SJCRH30 (cell line): ENCODE results near the gene LINGO1. TPM values are rescaled to one million over a fixed set of nuclear protein-coding genes. Genes with fewer than 3 reads are reported as not detected.

ENCODE experiments used
- DNase-seq, 2 experiments: peaks; one replicate each; pipeline ENCODE4 v3.0.0-alpha.2; 2015 to 2020
- H3K27ac ChIP-seq: fragments of 250-450 bp; sonication (Bioruptor Pico); 2 replicates; pipeline ENCODE4 v1.5.1; 2020; ENCODE audit warnings: mild to moderate bottlenecking, moderate library complexity
- H3K27me3 ChIP-seq: fragments of 250-450 bp; sonication (Bioruptor Pico); 2 replicates; pipeline ENCODE4 v1.5.1; 2020; ENCODE audit warnings: mild to moderate bottlenecking, moderate library complexity
- H3K36me3 ChIP-seq: fragments of 250-450 bp; sonication (Bioruptor Pico); 2 replicates; pipeline ENCODE4 v1.5.1; 2020; ENCODE audit warnings: mild to moderate bottlenecking, moderate library complexity
- H3K4me1 ChIP-seq: fragments of 250-450 bp; sonication (Bioruptor Pico); 2 replicates; pipeline ENCODE4 v1.5.1; 2020; ENCODE audit warnings: mild to moderate bottlenecking, moderate library complexity
- H3K4me3 ChIP-seq: fragments of 250-450 bp; sonication (Bioruptor Pico); 2 replicates; pipeline ENCODE4 v1.5.1; 2020; ENCODE audit warnings: mild to moderate bottlenecking, moderate library complexity
- H3K9me3 ChIP-seq: fragments of 250-450 bp; sonication (Bioruptor Pico); replicated peaks from 2 replicates; pipeline ENCODE4 v1.5.1; 2020; ENCODE audit warnings: mild to moderate bottlenecking, moderate library complexity
- total RNA-seq: library from RNA; depleted of rRNA; stranded (reverse); fragments of >200 nt; shearing (Covaris generic); gene quantifications from 2 replicates; pipeline ENCODE4 v1.2.3, GENCODE V29; 2014

The LINGO1 gene
- total RNA-seq, 1 experiment from 2014 or later = 0.26 TPM

DNA sequence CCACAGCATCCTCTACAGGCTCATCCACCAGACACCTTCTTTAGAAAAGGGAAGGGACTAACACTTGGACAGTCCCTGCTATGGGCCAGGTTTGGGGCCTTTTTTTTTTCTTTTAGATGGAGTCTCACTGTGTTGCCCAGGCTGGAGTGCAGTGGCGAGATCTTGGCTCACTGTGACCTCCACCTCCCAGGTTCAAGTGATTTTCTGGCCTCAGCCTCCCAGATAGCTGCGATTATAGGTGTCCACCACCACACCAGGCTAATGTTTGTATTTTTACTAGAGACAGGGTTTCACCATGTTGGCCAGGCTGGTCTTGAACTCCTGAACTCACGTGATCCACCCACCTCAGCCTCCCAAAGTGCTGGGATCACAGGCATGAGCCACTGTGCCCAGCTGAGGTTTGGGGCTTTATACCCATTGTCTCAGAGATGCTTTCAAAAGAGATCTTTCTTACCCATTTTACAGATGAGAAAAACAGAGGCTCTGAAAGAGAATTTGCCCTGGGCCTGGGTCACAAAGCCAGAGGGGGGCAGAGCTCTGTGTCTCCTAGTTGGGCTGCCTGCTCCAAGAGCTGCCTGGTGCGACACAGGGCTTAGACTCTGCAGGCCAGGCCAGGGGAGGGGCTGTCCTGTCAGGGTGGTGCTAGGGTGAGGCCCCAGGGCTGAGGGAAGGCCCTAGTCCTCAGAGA is 11.6 kb downstream of the LINGO1 start:
- H3K4me3 ChIP-seq = no peak overlapping the region
- no peak overlapping the region for H3K27ac ChIP-seq
- DNase-seq = no peak
- H3K27me3 ChIP-seq = peaks cover 21% of the 10 kb centered on the region
- H3K4me1 ChIP-seq = no peaks in the 10 kb centered on the region
- H3K9me3 ChIP-seq = no peaks in the 10 kb centered on the region
- no peaks in the 10 kb centered on the region for H3K36me3 ChIP-seq

DNA sequence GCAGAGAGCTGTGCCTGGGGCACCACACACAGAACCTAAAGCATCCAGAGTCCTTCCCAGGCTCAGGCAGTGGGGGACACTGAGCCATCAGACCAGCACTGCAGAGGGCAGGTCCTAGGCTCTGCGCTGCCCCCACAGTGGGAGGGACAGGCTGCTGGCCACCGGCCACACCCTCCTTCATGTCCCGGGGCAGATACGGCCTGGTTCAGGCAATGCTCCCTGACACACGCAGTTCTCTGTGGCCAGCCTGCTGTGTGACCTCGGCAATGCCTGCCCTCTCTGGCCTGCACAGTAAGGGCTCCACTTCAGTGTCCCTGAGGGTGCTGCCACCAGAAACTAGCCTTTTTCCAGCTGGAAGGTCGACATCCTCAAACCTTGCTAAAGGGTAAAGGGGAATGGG is 12.4 kb downstream of the LINGO1 start:
- Histone ChIP-seq H3K4me1 (no peaks in the 10 kb centered on the region), H3K4me3 (no peak overlapping the region), H3K27ac (no peak overlapping the region), H3K36me3 (no peaks in the 10 kb centered on the region), H3K9me3 (no peaks in the 10 kb centered on the region), H3K27me3 (peaks cover 21% of the 10 kb centered on the region)
- no peak for DNase-seq

DNA sequence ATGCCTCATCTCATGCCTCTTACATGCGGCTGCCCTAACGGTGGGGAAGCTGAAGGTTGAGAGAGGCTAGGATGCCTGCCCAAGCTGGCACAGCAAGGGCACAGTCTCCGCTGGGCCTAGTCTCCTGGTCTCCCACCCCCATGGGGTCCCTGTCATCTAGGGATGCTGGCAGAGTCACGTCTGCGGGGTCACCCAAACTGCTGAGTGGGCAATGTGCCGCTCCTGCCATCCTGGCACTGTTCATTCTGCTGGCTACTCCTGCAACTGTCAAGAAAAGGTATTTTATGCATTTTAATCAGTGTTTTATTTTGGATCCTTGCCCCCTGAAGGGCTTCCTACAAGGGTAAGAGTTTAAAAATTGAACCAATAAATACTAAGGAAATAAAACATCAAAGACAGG is 12.8 kb downstream of the LINGO1 start:
- peaks cover 21% of the 10 kb centered on the region for H3K27me3 ChIP-seq
- no peaks in the 10 kb centered on the region for H3K4me1 ChIP-seq
- H3K27ac ChIP-seq = no peak overlapping the region
- no peak overlapping the region for H3K4me3 ChIP-seq
- H3K36me3 ChIP-seq = no peaks in the 10 kb centered on the region
- no peak for DNase-seq
- no peaks in the 10 kb centered on the region for H3K9me3 ChIP-seq

DNA sequence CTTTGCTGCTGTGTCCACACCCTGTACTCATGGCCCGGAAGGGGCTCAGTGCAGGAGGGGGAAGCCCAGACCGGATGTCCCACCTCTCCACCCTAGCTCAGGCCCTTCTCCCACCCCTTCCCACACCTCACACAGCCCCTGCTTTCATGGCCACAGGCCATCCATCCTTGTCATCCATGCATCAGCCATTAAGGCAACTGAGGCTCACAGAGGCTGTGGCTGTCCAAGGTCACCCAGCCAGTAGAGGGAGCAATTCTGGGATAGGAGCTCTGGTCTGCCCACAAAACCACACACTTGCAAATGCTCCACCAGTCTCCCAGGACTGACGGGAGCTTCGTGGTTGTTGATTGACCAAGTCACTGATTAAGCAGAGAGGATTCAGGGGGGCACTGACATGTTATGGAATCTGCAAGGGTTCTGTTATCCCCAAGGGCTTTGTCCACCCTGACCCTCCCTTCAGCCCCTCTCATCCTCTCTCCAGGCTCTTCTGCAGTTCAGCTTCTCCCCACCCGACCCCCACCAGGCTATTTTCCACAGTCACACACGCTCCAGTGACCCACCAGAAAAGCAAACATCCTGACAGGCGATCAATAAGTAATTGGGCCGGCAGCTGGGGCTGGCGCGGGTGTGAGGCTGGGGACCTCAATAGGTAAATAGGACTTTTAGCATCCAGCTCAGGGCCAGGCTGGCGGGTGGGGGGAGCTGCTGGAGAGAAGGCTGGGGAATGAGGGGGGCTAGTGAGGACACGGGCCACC is 15.1 kb downstream of the LINGO1 start:
- Histone ChIP-seq H3K4me1 (no peaks in the 10 kb centered on the region), H3K36me3 (no peaks in the 10 kb centered on the region), H3K4me3 (no peak overlapping the region), H3K27me3 (peaks cover 14% of the 10 kb centered on the region), H3K27ac (no peak overlapping the region), H3K9me3 (no peaks in the 10 kb centered on the region)
- DNase-seq = peak in 1 of 2 experiments; percentile 37

DNA sequence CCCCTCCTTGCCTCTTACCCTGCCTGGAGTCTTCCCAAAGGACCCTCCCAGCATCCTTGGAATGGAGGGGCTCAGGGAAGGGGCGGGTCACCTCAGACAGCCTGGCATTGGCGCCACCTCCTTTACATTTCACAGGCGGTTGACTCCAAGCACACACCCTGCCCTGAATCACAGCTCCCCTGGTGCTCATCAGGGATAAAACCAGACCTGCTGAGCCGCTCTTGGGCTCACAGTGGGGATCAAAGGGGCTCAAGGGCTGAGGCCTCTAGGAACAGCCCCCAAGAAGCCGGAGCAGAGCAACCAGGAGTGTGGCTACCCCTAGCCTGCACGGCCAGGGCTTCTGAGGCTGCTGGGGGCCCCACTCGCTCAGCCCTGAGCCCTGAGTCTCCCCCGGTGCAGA is 16.6 kb downstream of the LINGO1 start:
- peaks cover 5% of the 10 kb centered on the region for H3K27me3 ChIP-seq
- no peaks in the 10 kb centered on the region for H3K4me1 ChIP-seq
- H3K27ac ChIP-seq = no peak overlapping the region
- no peaks in the 10 kb centered on the region for H3K36me3 ChIP-seq
- DNase-seq = no peak
- no peak overlapping the region for H3K4me3 ChIP-seq
- H3K9me3 ChIP-seq = no peaks in the 10 kb centered on the region

DNA sequence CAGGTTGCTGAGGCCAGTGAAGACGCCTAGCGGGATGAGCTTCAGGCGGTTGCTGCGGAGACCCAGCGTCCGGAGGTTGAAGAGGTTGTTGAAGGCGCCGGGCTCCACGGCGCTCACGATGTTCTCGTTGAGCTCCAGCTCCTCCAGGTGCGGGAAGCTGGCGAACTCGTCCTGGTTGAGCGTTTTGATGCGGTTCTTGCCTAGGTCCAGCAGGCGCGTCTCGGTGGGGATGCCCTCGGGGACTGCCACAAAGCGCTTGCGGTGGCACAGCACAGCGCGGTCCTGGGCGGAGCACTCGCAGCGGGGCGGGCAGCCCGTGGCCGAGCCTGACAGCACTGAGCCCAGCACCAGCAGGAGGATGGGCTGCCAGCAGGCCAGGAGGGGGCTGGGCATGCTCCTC is 17.2 kb downstream of the LINGO1 start:
- Histone ChIP-seq H3K36me3 (no peaks in the 10 kb centered on the region), H3K9me3 (no peaks in the 10 kb centered on the region), H3K27ac (no peak overlapping the region), H3K27me3 (peaks cover 5% of the 10 kb centered on the region), H3K4me1 (no peaks in the 10 kb centered on the region), H3K4me3 (no peak overlapping the region)
- no peak for DNase-seq

DNA sequence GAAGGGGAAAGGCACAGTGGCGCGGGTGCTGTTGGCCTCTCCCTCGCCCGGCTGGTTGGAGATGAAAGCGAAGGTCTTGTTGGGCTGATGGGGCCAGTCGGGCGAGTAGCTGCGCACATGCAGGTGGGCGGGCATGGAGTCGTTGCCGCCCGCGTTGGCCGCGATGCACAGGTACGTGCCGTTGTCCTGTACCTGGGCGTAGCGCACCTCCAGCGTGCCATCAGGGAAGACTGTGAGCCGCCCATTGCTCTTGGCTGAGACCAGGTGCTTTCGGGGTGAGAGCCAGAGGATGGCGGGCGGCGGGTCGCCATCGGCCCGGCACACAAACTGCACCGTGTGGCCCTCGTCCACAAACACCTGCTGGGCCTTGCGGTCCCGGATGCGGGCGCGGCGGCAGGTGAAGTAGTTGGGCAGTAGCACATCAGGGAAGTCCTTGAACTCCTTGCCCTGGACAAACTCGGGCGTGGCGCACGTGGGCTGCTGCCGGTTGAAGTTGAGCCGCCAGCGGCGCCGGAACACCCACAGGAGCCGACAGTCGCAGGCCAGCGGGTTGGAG is 18.4 kb downstream of the LINGO1 start:
- no peak overlapping the region for H3K4me3 ChIP-seq
- no peaks in the 10 kb centered on the region for H3K4me1 ChIP-seq
- peaks cover 4% of the 10 kb centered on the region; the same call in 1 of the 2 replicates for H3K27me3 ChIP-seq
- H3K9me3 ChIP-seq = no peaks in the 10 kb centered on the region
- H3K27ac ChIP-seq = no peak overlapping the region
- DNase-seq = no peak
- no peaks in the 10 kb centered on the region for H3K36me3 ChIP-seq

DNA sequence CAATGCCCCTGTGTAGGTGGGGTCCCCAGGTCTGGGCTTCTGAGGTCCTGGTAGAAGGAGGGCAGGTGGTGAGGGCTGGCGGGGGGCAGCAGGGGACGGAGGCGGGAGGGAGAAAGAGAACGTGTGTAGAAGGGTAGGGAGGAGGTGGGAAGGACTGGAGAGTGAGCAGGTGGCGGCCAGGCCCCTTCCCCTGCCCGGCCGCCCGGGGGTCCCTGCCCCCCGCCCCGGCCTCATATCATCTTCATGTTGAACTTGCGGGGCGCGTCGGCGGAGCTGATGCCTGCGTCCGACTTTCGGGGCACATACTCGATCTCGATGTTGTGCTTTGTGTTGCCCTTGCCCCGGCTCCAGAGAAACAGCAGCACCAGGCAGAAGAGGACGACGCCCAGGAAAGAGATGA is 18.9 kb downstream of the LINGO1 start:
- no peak overlapping the region for H3K4me3 ChIP-seq
- no peaks in the 10 kb centered on the region for H3K27me3 ChIP-seq
- no peaks in the 10 kb centered on the region for H3K9me3 ChIP-seq
- H3K4me1 ChIP-seq = no peaks in the 10 kb centered on the region
- no peak overlapping the region for H3K27ac ChIP-seq
- no peak for DNase-seq
- no peaks in the 10 kb centered on the region for H3K36me3 ChIP-seq

DNA sequence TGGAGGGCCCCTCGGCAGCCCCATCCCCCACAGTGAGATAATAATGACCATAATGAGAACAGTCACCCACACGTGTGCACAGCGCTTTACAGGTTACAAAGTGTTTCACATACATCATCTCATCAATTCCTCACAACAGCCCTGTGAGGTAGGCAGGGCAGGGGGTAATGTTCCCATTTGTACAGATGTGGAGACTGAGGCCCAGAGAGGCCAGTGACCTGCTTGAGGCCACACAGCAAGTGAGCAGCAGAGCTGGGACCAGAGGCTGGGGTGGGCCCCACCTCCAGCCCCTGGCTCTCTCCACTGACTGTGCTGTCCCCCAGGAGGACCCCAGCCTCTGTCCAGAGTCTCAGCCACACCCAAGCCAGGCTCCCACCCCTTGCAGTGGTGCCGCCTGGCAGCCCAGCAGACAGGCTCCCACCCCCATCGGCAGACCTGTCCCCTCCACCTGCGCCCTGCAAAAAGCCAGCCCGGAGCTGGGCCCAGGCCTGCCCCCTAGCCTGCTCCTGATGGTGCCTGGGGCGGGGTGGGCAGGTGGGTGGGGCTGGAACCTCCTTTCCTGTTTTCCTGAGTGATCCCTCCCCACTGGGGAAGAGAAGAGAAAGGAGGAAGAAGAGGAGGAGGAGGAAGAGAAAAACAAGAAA is 19.6 kb downstream of the LINGO1 start:
- no peaks in the 10 kb centered on the region for H3K27me3 ChIP-seq
- no peak overlapping the region for H3K4me3 ChIP-seq
- no peaks in the 10 kb centered on the region for H3K4me1 ChIP-seq
- H3K36me3 ChIP-seq = no peaks in the 10 kb centered on the region
- DNase-seq = no peak
- H3K27ac ChIP-seq = no peak overlapping the region
- H3K9me3 ChIP-seq = no peaks in the 10 kb centered on the region

DNA sequence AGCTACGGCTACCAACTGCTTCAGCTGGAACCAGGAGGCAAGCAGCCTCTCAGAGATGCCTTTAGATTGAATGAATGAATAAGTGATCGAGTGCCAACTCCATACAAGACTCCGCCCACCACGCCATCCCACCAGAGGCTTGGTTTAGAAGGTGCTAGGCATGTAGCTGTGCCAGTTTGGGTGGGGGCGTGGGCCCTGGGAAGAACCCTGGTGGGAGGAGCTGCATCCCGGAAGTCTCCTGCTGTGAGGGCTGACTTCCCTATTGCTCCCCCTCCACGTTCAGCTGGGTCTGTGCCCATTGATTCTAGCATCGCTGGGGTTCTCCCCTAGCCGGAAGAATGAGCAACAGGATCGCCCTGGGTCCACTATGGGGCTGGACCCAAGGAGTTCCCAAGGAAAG is 20.9 kb downstream of the LINGO1 start:
- no peak for DNase-seq
- Histone ChIP-seq H3K4me1 (peaks cover 7% of the 10 kb centered on the region), H3K4me3 (no peak overlapping the region), H3K27me3 (no peaks in the 10 kb centered on the region), H3K36me3 (no peaks in the 10 kb centered on the region), H3K9me3 (no peaks in the 10 kb centered on the region), H3K27ac (no peak overlapping the region)

DNA sequence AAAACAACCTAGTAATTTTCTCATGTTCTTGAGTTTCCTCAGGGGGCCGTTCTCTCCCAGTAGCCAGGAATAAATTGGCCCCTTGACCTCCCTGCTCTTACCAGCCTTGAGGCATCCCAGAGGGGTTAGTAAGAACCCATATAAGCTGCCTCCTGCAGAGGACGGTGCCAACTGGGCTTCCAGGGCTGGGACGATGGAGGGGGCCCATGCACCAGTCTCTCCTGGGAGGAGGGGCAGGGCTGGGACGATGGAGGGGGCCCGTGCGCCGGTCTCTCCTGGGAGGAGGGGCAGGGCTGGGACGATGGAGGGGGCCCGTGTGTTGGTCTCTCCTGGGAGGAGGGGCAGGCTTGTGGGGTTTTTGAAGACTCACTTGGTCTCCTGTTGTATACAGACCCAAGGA is 22.0 kb downstream of the LINGO1 start:
- H3K36me3 ChIP-seq = no peaks in the 10 kb centered on the region
- no peak overlapping the region for H3K4me3 ChIP-seq
- no peaks in the 10 kb centered on the region for H3K27me3 ChIP-seq
- no peaks in the 10 kb centered on the region for H3K9me3 ChIP-seq
- no peak overlapping the region for H3K27ac ChIP-seq
- peaks cover 9% of the 10 kb centered on the region for H3K4me1 ChIP-seq
- no peak for DNase-seq

DNA sequence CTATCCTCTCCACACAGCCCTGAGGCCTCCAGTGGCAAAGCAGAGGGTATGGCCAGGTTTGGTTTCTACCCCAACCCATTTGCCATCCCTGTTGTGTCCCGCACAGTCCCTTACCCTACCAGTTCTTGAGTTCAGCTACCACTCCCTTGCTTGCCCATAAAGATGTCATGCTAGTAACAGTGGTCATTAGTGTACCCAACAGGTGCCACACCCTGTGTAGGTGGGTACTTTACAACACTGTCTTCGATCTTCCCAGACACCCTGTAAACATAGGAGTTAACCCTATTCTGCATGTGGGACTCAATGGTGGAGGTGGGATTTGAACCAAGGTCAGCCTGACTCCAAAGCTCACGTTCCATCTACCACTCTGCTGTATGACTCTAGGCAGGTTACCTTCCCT is 23.2 kb downstream of the LINGO1 start:
- Histone ChIP-seq H3K36me3 (no peaks in the 10 kb centered on the region), H3K4me3 (no peak overlapping the region), H3K9me3 (no peaks in the 10 kb centered on the region), H3K27me3 (no peaks in the 10 kb centered on the region), H3K27ac (no peak overlapping the region), H3K4me1 (peaks cover 9% of the 10 kb centered on the region)
- no peak for DNase-seq

DNA sequence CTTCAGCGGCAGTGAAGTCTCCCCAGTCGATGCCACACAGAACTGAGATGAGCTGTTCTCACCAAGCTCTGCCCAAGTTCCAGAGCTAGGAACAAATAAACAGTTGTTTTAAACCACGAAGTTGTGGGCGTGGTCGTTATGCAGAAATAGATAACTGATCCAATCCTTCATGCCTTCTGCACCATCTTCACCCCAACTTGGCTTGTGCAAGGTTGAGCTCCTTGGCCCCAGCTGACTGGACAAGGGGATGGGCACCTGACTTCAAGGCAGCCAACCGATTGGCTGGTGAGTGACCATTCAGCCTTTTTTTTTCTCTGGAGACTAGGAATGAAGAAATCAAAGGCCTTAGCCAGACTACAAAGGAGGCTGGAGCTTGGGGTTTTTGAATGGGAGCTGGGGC is 23.9 kb downstream of the LINGO1 start:
- no peaks in the 10 kb centered on the region for H3K9me3 ChIP-seq
- H3K27me3 ChIP-seq = no peaks in the 10 kb centered on the region
- H3K4me3 ChIP-seq = no peak overlapping the region
- no peak overlapping the region for H3K27ac ChIP-seq
- no peaks in the 10 kb centered on the region for H3K36me3 ChIP-seq
- peaks cover 9% of the 10 kb centered on the region for H3K4me1 ChIP-seq
- DNase-seq = no peak

DNA sequence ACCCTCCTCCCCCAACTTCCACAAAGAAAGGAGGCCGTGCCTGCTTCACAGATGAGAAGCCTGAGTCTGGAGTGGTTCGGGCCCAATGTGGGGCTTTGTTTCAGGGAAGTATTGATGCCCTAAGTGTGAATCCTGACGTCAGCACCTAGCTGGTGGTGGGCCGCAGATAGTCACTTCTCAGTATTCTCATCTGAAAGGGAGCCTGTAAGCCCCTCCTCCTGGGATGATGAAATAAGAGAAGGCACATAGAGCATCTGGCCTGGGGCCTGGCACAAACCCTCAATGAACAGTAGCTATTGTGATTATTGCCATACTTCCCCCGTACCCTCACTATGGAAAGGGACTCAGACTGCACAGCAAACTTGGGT is 24.8 kb downstream of the LINGO1 start:
- Histone ChIP-seq H3K4me1 (peaks cover 9% of the 10 kb centered on the region), H3K9me3 (no peaks in the 10 kb centered on the region), H3K27ac (no peak overlapping the region)

More for the DNA sequence above, 24.8 kb downstream of the LINGO1 start:
- DNase-seq = no peak
- no peaks in the 10 kb centered on the region for H3K27me3 ChIP-seq
- H3K36me3 ChIP-seq = no peaks in the 10 kb centered on the region
- no peak overlapping the region for H3K4me3 ChIP-seq
